Natural killer cell treated with Interleukin-12 subunit alpha and Interleukin-12 subunit beta and Interleukin-15 and Interleukin-18, amount 100 ng/mL, for 72 hours (primary cell): ENCODE results near the gene CKAP2L. TPM values are rescaled to one million over a fixed set of nuclear protein-coding genes. Genes with fewer than 3 reads are reported as not detected.
"Not testable (repeated sequence)": the region's sequence is repeated elsewhere in the genome, so short reads cannot be mapped to it uniquely, and the experiment has no call there.

Source experiments
- ATAC-seq, 2 donors: fragments of 150-1000 bp; cut with Tn5 transposase in 1 of 2; sonication (Bioruptor Pico), chemical (Tn5 transposase) in 1 of 2; 2 replicates each; pipeline ENCODE4 v1.10.0; 2021
- DNase-seq: peaks from one replicate; pipeline ENCODE4 v3.0.0; 2022; ENCODE audit warnings: low spot score
- H3K27ac Mint-ChIP-seq, 2 donors: 1 replicate in 1 of 2; 2 replicates in 1 of 2; pipeline ENCODE4 v1.8.0; 2022; ENCODE audit warnings: mixed read lengths in 2 of 2, mild to moderate bottlenecking in 1 of 2, moderate library complexity in 1 of 2
- H3K27me3 Mint-ChIP-seq, 2 donors: 1 replicate in 1 of 2; 2 replicates in 1 of 2; pipeline ENCODE4 v1.8.0; 2022; ENCODE audit warnings: mixed read lengths in 2 of 2
- H3K36me3 Mint-ChIP-seq: one replicate; pipeline ENCODE4 v1.8.0; 2022; ENCODE audit warnings: mixed read lengths
- H3K4me1 Mint-ChIP-seq, 2 donors: 1 replicate in 1 of 2; 2 replicates in 1 of 2; pipeline ENCODE4 v1.8.0; 2022; ENCODE audit warnings: low read depth in 2 of 2, mixed read lengths in 2 of 2, mild to moderate bottlenecking in 1 of 2
- H3K4me3 Mint-ChIP-seq: one replicate; pipeline ENCODE4 v1.8.0; 2022; ENCODE audit warnings: mixed read lengths
- H3K9me3 Mint-ChIP-seq: 2 replicates; pipeline ENCODE4 v1.8.0; 2022; ENCODE audit warnings: mixed read lengths
- total RNA-seq, 2 donors: library from RNA; stranded (reverse); gene quantifications; one replicate each; pipeline ENCODE4 v1.2.3, GENCODE V29; 2022

The CKAP2L gene
- total RNA-seq, 2 donors from 2014 or later: 26.8 to 45.7 TPM

GRCh38 chr2:112713585-112713925 is 50.9 kb downstream of the CKAP2L start:
- Mint-ChIP-seq H3K27ac (peak overlapping the region; percentile 12 to 21), H3K36me3 (no peaks in the 10 kb centered on the region), H3K27me3 (no peaks in the 10 kb centered on the region), H3K9me3 (no peaks in the 10 kb centered on the region), H3K4me3 (no peak overlapping the region), H3K4me1 (peaks cover 26 to 34% of the 10 kb centered on the region in 2 donors)
- DNase-seq: no peak
- ATAC-seq: no peak

GRCh38 chr2:112712903-112713584 is 51.4 kb downstream of the CKAP2L start:
- DNase-seq: no peak
- H3K27me3 Mint-ChIP-seq: no peaks in the 10 kb centered on the region
- no peaks in the 10 kb centered on the region for H3K36me3 Mint-ChIP-seq
- H3K9me3 Mint-ChIP-seq: no peaks in the 10 kb centered on the region
- peaks cover 30 to 40% of the 10 kb centered on the region in 2 donors for H3K4me1 Mint-ChIP-seq
- no peak overlapping the region for H3K4me3 Mint-ChIP-seq
- peak in 1 of 2 donors; percentile 14 for ATAC-seq
- peak overlapping the region; percentile 12 to 21 for H3K27ac Mint-ChIP-seq

DNA sequence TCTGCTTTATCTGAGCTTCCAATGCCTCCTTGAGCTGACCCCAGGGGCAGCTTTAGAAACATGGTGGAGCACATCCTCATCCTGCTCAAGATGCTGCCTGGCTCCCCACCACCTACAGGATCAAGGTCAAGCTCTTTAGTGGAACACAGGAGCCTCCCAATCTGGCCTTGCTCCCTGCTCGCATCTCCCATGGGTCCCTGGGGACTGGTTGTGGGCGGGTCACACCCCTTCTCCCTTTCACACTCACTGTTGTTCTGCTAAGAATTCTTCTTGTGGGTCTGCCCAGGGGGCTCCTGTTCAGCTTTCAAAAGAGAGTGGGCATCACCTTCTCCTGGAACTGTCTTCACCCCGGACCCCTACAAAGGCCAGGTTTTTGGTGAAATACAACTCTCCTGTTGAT is 51.9 kb downstream of the CKAP2L start:
- H3K4me1 Mint-ChIP-seq: peaks cover 36 to 45% of the 10 kb centered on the region in 2 donors
- no peak for ATAC-seq

DNA sequence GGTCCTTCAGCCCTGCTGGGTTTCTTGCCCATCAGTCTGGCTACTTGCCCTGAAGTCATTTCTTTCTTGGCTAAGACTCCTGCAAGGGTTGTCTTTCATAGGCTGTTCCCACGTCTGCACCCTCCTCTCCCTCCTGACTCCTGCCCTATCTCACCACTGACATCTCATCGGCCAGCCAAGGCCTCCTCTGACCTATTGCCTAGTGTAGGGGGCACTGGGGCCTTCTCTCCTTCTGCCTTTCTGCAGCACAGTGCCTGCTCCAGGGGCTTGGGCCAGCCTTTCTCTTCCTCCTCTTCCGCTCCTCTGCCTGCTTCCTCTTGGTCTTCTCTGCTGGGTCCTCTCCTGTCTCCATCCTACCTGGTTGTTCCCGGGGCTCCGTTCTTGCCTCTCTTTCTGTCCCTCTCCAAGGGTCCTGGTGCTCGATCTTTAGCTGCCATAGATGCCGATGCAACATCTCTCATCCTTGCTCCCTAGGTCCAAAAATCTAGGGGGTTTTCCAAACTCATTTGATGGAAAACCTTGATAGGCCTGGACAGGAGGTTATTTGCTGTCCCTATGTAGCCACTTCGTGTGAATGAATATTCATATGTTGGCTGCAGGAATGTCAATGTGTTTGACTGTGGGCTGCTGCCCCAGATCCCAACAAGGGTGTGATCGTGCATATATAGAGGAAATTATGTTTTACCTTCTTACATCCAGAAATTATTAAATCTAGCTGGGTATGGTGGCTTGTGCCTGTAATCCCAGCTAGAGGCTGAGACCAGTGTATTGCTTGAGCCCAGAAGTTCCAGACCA is 53.3 kb downstream of the CKAP2L start:
- no peak for ATAC-seq
- Mint-ChIP-seq H3K36me3 (no peaks in the 10 kb centered on the region), H3K4me3 (no peak overlapping the region), H3K4me1 (peaks cover 44 to 58% of the 10 kb centered on the region in 2 donors), H3K9me3 (no peaks in the 10 kb centered on the region), H3K27ac (peak overlapping the region in 1 of 2 donors; percentile 45), H3K27me3 (no peaks in the 10 kb centered on the region)
- no peak for DNase-seq

More for the DNA sequence above, 51.9 kb downstream of the CKAP2L start:
- Mint-ChIP-seq H3K27me3 (no peaks in the 10 kb centered on the region), H3K9me3 (no peaks in the 10 kb centered on the region), H3K27ac (peak overlapping the region in 1 of 2 donors; percentile 12), H3K36me3 (no peaks in the 10 kb centered on the region), H3K4me3 (no peak overlapping the region)
- DNase-seq: no peak

DNA sequence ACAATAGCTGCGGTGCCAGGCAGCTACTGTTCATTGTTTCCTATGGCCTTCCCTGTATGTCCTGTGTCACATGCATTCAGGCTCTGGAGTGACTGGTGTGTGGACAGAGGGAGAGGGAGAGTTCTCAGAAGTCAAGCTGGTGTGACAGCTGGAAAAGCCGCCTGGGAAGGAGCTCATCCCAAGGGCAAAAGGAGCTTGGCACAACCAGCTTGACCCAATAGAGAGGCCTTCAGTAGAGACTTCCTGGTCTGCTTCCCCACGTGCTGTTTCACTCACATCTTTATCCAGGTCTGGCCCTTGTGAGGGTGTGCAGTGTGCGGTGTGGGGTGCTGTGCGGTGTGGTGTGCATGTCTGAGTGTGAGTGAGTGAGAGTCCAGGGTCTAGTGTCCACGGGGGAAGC is 54.7 kb downstream of the CKAP2L start:
- Mint-ChIP-seq H3K27me3 (peaks cover 0 to under 1% of the 10 kb centered on the region in 2 donors), H3K9me3 (no peaks in the 10 kb centered on the region), H3K27ac (peak overlapping the region; percentile 63 to 79), H3K4me1 (peaks cover 54 to 69% of the 10 kb centered on the region in 2 donors), H3K36me3 (no peaks in the 10 kb centered on the region), H3K4me3 (no peak overlapping the region)
- DNase-seq: no peak
- ATAC-seq: no peak

DNA sequence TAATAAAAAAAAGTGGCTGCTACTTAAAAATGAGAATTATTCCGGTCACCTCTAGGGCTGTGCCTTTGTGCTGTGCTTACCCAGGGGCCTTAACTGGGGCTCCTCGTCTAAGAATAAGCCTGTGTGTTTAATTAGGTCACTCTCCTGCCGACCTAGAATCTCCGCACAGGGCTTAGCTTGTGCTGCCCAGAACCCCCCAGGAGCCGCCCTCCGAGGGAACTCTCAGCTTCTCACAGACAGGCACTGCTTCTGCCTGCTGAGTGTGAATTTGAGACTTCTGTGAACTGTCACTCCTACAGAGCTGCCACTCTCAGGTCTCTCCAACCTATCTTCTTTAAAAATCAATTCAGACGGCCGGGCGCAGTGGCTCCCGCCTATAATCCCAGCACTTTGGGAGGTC is 55.4 kb downstream of the CKAP2L start:
- no peaks in the 10 kb centered on the region for H3K36me3 Mint-ChIP-seq
- H3K27ac Mint-ChIP-seq: peak overlapping the region; percentile 63 to 79
- peaks cover 56 to 69% of the 10 kb centered on the region in 2 donors for H3K4me1 Mint-ChIP-seq
- peaks cover 0 to 2% of the 10 kb centered on the region in 2 donors for H3K27me3 Mint-ChIP-seq
- no peaks in the 10 kb centered on the region for H3K9me3 Mint-ChIP-seq
- peak in 1 of 2 donors; percentile 13 for ATAC-seq
- DNase-seq: no peak
- H3K4me3 Mint-ChIP-seq: peak overlapping the region; percentile 72

GRCh38 chr2:112706947-112707346 is 57.5 kb downstream of the CKAP2L start:
- not testable (repeated sequence) for H3K27me3 Mint-ChIP-seq, H3K36me3 Mint-ChIP-seq, DNase-seq, H3K4me3 Mint-ChIP-seq, ATAC-seq, H3K9me3 Mint-ChIP-seq
- H3K4me1 Mint-ChIP-seq: peaks cover 47 to 65% of the 10 kb centered on the region in 2 donors
- peak overlapping the region in 1 of 2 donors; percentile 63 for H3K27ac Mint-ChIP-seq

DNA sequence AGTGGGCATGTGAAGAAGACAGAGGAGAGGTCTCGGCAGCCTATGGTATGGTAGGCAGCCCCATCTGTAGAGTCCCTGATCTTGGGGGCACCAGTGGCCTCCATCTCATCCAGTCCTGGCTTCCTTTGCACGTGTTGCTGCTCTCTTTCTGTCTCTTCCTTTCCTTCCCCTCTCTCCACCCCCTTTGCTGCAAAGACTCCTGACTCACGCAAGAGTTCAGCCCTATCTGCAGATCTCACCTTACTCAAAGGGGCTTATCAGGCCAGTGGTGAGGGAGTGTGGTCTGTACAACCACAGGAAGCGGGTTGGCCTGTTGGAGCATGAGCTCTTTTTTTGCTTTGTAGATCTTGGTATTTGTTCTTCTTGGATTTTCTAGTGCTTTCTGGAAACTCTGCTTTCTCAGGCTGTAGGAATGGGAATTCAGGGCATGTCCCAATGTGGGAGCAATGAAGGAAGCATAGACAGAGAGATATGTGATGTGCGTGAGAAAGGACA is 58.2 kb downstream of the CKAP2L start:
- peak overlapping the region; percentile 35 to 63 for H3K27ac Mint-ChIP-seq
- no peaks in the 10 kb centered on the region for H3K36me3 Mint-ChIP-seq
- no peaks in the 10 kb centered on the region for H3K9me3 Mint-ChIP-seq
- H3K27me3 Mint-ChIP-seq: peaks cover 0 to 2% of the 10 kb centered on the region in 2 donors
- ATAC-seq (peak; percentile 92 to 96), DNase-seq (peak; percentile 83)
- H3K4me1 Mint-ChIP-seq: peaks cover 46 to 63% of the 10 kb centered on the region in 2 donors
- peak overlapping the region; percentile 78 for H3K4me3 Mint-ChIP-seq

- H3K27ac Mint-ChIP-seq: peak overlapping the region in 1 of 2 donors; percentile 35
- H3K9me3 Mint-ChIP-seq: no peaks in the 10 kb centered on the region
- H3K36me3 Mint-ChIP-seq: no peaks in the 10 kb centered on the region
- H3K4me3 Mint-ChIP-seq: peak overlapping the region; percentile 78
- DNase-seq: no peak
- peaks cover 0 to 2% of the 10 kb centered on the region in 2 donors for H3K27me3 Mint-ChIP-seq
- ATAC-seq: no peak
- H3K4me1 Mint-ChIP-seq: peaks cover 43 to 60% of the 10 kb centered on the region in 2 donors
Measured at GRCh38 chr2:112705575-112705974, 58.8 kb downstream of the CKAP2L start.

- ATAC-seq (no peak), DNase-seq (no peak)
- H3K36me3 Mint-ChIP-seq: no peaks in the 10 kb centered on the region
- peaks cover 42 to 51% of the 10 kb centered on the region in 2 donors for H3K4me1 Mint-ChIP-seq
- no peak overlapping the region for H3K4me3 Mint-ChIP-seq
- no peak overlapping the region for H3K27ac Mint-ChIP-seq
- peaks cover 0 to 2% of the 10 kb centered on the region in 2 donors for H3K27me3 Mint-ChIP-seq
- H3K9me3 Mint-ChIP-seq: no peaks in the 10 kb centered on the region
Measured at GRCh38 chr2:112703684-112704083, 60.7 kb downstream of the CKAP2L start.

- no peak overlapping the region for H3K4me3 Mint-ChIP-seq
- H3K9me3 Mint-ChIP-seq: no peaks in the 10 kb centered on the region
- H3K27me3 Mint-ChIP-seq: peaks cover 0 to 2% of the 10 kb centered on the region in 2 donors
- DNase-seq (no peak), ATAC-seq (no peak)
- H3K27ac Mint-ChIP-seq: peak overlapping the region in 1 of 2 donors; percentile 68
- H3K36me3 Mint-ChIP-seq: no peaks in the 10 kb centered on the region
- H3K4me1 Mint-ChIP-seq: peaks cover 23 to 25% of the 10 kb centered on the region in 2 donors
Measured at GRCh38 chr2:112701052-112701451, 63.4 kb downstream of the CKAP2L start.

GRCh38 chr2:112699984-112700667 is 64.3 kb downstream of the CKAP2L start:
- ATAC-seq: peak in 1 of 2 donors; percentile 81
- Mint-ChIP-seq H3K27me3 (peaks cover 0 to 2% of the 10 kb centered on the region in 2 donors), H3K9me3 (no peaks in the 10 kb centered on the region), H3K27ac (peak overlapping the region in 1 of 2 donors; percentile 68), H3K36me3 (no peaks in the 10 kb centered on the region), H3K4me3 (no peak overlapping the region), H3K4me1 (peaks cover 15 to 16% of the 10 kb centered on the region in 2 donors)
- DNase-seq: no peak

DNA sequence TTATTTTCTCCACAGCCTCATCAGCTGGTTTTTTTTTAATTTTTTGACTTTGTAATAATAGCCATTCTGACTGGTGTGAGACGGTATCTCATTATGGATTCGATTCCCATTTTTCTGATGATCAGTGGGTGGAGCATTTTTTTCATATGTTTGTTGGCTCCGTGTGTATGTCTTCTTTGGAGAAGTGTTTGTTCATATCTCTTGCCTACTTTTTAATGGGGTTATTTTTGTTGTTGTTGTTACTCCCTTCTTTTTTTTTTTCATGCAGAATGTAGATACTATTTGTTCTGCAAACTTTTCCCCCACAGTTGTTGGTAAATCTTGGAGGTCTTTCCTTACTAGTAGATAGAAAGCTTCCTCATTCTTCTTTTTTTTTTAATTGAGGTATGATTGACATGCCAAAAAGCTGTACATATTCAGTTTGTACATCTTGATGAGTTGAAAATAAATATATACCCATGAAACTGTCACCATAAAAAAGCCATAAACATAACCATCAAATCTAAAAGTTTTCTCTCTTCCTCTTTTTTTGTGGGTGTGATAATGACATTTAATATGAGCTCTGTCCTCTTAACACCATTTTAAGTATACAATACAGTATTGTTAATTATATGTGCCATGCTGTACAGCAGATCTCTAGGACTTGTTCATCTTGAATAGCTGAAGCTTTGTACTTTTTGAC is 65.4 kb downstream of the CKAP2L start:
- H3K9me3 Mint-ChIP-seq: no peaks in the 10 kb centered on the region
- peak overlapping the region in 1 of 2 donors; percentile 70 for H3K27ac Mint-ChIP-seq
- no peak for ATAC-seq
- no peak overlapping the region for H3K4me3 Mint-ChIP-seq
- H3K36me3 Mint-ChIP-seq: no peaks in the 10 kb centered on the region
- no peaks in the 10 kb centered on the region for H3K27me3 Mint-ChIP-seq
- H3K4me1 Mint-ChIP-seq: peaks cover 12 to 16% of the 10 kb centered on the region in 2 donors
- no peak for DNase-seq
